ENCODE data around the gene RNF123. TPM values are rescaled to one million over a fixed set of nuclear protein-coding genes. Genes with fewer than 3 reads are reported as not detected.

The RNF123 gene
- total and polyA plus RNA-seq, 4 donors: 22.2 to 45.0 (median 23.1) TPM

DNA sequence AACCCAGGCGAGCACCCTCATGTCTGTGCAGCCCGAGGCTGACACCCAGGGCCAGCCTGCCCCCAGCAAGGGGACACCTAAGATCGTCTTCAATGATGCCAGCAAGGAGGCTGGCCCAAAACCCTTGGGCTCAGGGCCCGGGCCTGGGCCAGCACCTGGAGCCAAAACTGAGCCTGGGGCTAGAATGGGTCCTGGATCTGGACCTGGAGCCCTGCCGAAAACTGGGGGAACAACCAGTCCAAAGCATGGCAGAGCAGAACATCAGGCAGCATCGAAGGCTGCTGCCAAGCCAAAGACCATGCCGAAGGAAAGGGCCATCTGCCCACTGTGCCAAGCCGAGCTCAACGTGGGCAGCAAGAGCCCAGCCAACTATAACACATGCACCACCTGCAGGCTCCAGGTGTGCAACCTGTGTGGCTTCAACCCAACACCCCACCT, 46.6 kb upstream of the RNF123 start:
- Histone ChIP-seq H3K9ac (ENCODE audit: insufficient read depth in 1 of 2, low read length in 2 of 2) (no peak overlapping the region), H3K4me1 (ENCODE audit: control insufficient read depth in 5 of 5, insufficient read depth in 5 of 5, low read length in 5 of 5) (peaks cover 0 to 3% (median 0%) of the 10 kb centered on the region in 5 donors), H3K9me3 (ENCODE audit: control insufficient read depth in 4 of 4, insufficient read depth in 3 of 4, low read length in 3 of 4) (no peaks in the 10 kb centered on the region), H3K4me3 (no peak overlapping the region), H3K27ac (ENCODE audit: low read depth in 1 of 2, low read length in 1 of 2) (no peak overlapping the region), H3K36me3 (ENCODE audit: control insufficient read depth in 4 of 4, insufficient read depth in 4 of 4, low read length in 4 of 4) (no peaks in the 10 kb centered on the region), H3K27me3 (ENCODE audit: control insufficient read depth in 3 of 3, insufficient read depth in 3 of 3, low read length in 2 of 3) (no peaks in the 10 kb centered on the region)
- 94 to 97% methylated on average over 9 of the region's 9 CpGs for WGBS, 2 donors
- no peak for ATAC-seq (ENCODE audit: insufficient read depth, low FRiP score)
- no peak for DNase-seq
- TF ChIP-seq, protein P1, sequence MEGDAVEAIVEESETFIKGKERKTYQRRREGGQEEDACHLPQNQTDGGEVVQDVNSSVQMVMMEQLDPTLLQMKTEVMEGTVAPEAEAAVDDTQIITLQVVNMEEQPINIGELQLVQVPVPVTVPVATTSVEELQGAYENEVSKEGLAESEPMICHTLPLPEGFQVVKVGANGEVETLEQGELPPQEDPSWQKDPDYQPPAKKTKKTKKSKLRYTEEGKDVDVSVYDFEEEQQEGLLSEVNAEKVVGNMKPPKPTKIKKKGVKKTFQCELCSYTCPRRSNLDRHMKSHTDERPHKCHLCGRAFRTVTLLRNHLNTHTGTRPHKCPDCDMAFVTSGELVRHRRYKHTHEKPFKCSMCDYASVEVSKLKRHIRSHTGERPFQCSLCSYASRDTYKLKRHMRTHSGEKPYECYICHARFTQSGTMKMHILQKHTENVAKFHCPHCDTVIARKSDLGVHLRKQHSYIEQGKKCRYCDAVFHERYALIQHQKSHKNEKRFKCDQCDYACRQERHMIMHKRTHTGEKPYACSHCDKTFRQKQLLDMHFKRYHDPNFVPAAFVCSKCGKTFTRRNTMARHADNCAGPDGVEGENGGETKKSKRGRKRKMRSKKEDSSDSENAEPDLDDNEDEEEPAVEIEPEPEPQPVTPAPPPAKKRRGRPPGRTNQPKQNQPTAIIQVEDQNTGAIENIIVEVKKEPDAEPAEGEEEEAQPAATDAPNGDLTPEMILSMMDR (IDR thresholded peaks at IDR 0.05; ENCODE audit: control extremely low read depth, extremely low read depth): no peak

DNA sequence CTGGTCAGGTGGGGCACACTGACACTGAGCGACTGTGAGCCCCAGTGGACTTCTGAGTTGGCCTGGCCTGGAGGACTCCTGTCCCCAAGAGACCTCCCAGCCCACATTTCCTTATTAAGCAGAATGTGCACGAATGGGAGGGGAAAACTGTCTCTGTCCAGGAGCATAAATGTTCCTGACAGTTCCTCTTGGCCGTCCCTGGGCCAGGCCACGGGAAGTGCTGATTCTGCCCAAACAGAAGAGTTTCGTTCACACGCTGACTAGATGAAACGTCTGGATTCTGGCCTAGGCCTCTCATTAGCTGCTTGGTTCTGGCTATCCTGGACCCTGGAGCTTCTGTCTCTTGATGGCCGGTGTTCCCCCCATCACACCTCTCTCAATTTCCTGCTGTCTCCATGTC, 44.7 kb upstream of the RNF123 start:
- H3K27me3 ChIP-seq (ENCODE audit: control insufficient read depth in 3 of 3, insufficient read depth in 3 of 3, low read length in 2 of 3): no peaks in the 10 kb centered on the region
- no peak overlapping the region for H3K4me3 ChIP-seq
- H3K4me1 ChIP-seq (ENCODE audit: control insufficient read depth in 5 of 5, insufficient read depth in 5 of 5, low read length in 5 of 5): peaks cover 0 to 8% (median 2%) of the 10 kb centered on the region in 5 donors
- ATAC-seq (ENCODE audit: insufficient read depth, low FRiP score): no peak
- no peak overlapping the region for H3K27ac ChIP-seq (ENCODE audit: low read depth in 1 of 2, low read length in 1 of 2)
- TF ChIP-seq, protein P1 (IDR thresholded peaks at IDR 0.05; ENCODE audit: control extremely low read depth, extremely low read depth): no peak
- no peaks in the 10 kb centered on the region for H3K9me3 ChIP-seq (ENCODE audit: control insufficient read depth in 4 of 4, insufficient read depth in 3 of 4, low read length in 3 of 4)
- no peak for DNase-seq
- H3K9ac ChIP-seq (ENCODE audit: insufficient read depth in 1 of 2, low read length in 2 of 2): no peak overlapping the region
- WGBS, 2 donors: 78 to 82% methylated on average over 8 of the region's 8 CpGs
- H3K36me3 ChIP-seq (ENCODE audit: control insufficient read depth in 4 of 4, insufficient read depth in 4 of 4, low read length in 4 of 4): no peaks in the 10 kb centered on the region

DNA sequence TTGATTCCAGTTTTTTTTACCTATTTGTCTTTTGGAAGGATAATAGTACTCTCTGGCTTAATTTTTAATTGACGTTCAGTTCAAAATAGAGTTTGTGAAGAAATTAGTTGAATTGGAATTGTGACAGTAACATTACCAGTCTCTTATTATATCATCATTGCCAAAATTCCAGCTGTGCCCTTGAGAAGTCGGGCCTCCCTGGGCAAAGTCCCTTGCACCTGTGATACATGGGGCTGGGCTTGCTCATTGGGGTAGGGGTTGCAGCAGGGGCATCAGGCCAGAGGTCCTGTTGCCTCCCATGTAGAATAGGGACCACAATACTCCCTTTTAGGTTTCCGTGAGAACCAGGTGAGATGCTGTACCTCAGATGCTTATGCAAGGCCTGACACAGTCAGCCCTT, 43.1 kb upstream of the RNF123 start:
- Histone ChIP-seq H3K27ac (ENCODE audit: low read depth in 1 of 2, low read length in 1 of 2) (no peak overlapping the region), H3K4me3 (no peak overlapping the region), H3K36me3 (ENCODE audit: control insufficient read depth in 4 of 4, insufficient read depth in 4 of 4, low read length in 4 of 4) (no peaks in the 10 kb centered on the region), H3K9me3 (ENCODE audit: control insufficient read depth in 4 of 4, insufficient read depth in 3 of 4, low read length in 3 of 4) (no peaks in the 10 kb centered on the region), H3K27me3 (ENCODE audit: control insufficient read depth in 3 of 3, insufficient read depth in 3 of 3, low read length in 2 of 3) (no peaks in the 10 kb centered on the region), H3K4me1 (ENCODE audit: control insufficient read depth in 5 of 5, insufficient read depth in 5 of 5, low read length in 5 of 5) (peaks cover 0 to 8% (median 2%) of the 10 kb centered on the region in 5 donors), H3K9ac (ENCODE audit: insufficient read depth in 1 of 2, low read length in 2 of 2) (no peak overlapping the region)
- ATAC-seq (ENCODE audit: insufficient read depth, low FRiP score) (no peak), DNase-seq (no peak)
- 93 to 97% methylated on average over 3 of the region's 3 CpGs for WGBS, 2 donors
- TF ChIP-seq, protein P1 (IDR thresholded peaks at IDR 0.05; ENCODE audit: control extremely low read depth, extremely low read depth): no peak

DNA sequence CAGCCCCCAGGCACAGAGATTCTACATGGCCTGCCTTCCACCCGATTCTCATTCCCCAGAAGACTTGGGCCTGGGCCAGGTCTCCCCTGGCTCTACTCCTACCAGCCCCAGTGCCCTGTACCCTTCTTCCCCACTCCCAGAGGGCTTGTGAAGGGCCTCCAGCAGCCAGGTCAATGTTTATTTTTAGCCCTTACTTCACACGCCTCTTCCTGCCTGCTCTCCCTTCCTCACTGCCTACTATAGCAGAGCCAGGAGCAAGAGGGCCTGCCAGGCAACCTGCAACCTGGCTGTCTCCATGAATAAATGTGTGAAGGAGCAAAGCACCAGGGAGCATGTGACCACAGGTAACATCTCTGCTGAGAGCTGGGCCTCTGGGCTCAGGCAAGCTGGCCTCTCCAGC, 41.6 kb upstream of the RNF123 start:
- TF ChIP-seq, protein P1 (IDR thresholded peaks at IDR 0.05; ENCODE audit: control extremely low read depth, extremely low read depth): no peak
- DNase-seq (peak in 2 of 3 donors; percentile 32 to 55), ATAC-seq (ENCODE audit: insufficient read depth, low FRiP score) (no peak)
- Histone ChIP-seq H3K36me3 (ENCODE audit: control insufficient read depth in 4 of 4, insufficient read depth in 4 of 4, low read length in 4 of 4) (no peaks in the 10 kb centered on the region), H3K9ac (ENCODE audit: insufficient read depth in 1 of 2, low read length in 2 of 2) (no peak overlapping the region), H3K27me3 (ENCODE audit: control insufficient read depth in 3 of 3, insufficient read depth in 3 of 3, low read length in 2 of 3) (no peaks in the 10 kb centered on the region), H3K4me1 (ENCODE audit: control insufficient read depth in 5 of 5, insufficient read depth in 5 of 5, low read length in 5 of 5) (peaks cover 0 to 8% (median 2%) of the 10 kb centered on the region in 5 donors), H3K27ac (ENCODE audit: low read depth in 1 of 2, low read length in 1 of 2) (peak overlapping the region in 1 of 2 donors; percentile 54), H3K9me3 (ENCODE audit: control insufficient read depth in 4 of 4, insufficient read depth in 3 of 4, low read length in 3 of 4) (no peaks in the 10 kb centered on the region), H3K4me3 (no peak overlapping the region)
- 41 to 62% methylated on average over 2 of the region's 2 CpGs for WGBS, 2 donors
